Middle frontal gyrus (tissue), 1 donor: ENCODE results near the gene FBXW12.

Source experiments
- DNase-seq: peaks from one replicate; pipeline ENCODE4 v3.0.0-alpha.2; 2015; ENCODE audit warnings: low spot score; ENCODE audit errors: extremely low spot score

Gene FBXW12

DNA sequence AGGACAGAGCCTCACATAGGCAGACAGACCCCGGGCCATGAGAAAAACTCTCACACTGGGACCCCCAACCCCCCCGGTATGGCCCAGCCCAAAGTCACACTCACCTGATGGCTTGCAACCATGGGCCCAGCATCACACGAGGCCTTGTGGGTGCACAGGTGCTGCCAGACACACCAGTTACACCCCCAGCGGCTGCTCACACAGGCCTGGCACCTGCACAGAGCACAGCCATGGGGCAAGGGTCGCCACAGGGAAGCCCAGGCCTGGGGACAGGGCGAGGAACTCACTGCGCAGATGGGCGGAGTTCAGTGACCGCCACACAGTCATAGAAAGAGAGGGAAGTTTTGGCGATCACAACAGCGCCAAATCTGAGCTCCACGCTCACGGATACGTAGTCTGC lies 48.5 kb downstream of the FBXW12 start:
- no peak for DNase-seq

GRCh38 chr3:48422272-48422671 lies 50.3 kb downstream of the FBXW12 start:
- DNase-seq: no peak

DNA sequence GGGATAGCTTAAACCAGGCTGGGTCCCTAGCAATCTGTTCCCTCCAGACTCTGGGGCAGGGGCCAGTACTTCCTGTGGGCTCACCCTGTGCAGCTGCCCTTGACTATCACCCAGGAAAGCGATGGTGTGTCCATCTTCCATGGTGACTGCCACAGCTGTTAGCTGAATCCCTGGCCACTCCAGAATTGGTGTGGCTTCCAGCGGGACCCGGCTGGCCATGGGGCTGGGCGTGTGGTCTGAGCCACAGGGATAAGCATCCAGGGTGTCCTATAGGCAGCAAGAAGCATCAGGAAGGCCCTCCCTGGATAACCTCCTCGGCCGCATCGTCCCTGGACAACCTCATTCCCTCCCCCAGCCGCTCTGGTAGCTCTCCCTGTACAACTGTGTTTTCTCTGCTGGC lies 50.7 kb downstream of the FBXW12 start:
- no peak for DNase-seq

DNA sequence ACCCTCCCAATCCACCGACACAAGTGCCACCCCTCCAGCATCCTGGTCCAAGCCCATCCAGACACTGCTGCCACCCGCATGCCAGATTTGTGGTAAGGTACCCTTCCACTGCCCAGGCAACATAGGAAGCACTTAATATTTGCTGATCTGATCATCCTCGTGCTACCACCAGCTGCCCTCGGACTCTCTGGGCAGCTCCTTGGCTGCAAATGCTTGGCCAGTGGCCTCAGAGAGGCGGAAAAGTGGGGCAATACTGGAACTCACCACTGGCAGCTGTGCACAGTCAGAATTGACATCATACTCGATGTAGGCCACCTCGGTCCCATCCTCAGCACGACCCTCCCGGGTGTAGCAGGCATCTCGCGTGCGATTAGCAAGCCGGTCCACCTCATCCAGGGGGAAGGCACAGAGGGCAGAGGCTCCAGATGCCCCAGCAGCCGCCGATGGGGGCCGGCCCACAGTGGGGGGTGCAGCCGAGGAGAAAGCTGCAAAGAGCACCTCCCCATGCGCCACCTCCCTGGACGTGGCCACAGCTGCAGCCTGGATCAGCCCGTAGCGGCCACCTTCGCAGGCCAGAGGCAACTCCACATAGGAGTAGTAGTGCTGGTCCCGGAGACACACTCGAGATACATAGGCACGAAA lies 51.3 kb downstream of the FBXW12 start:
- no peak for DNase-seq

- no peak for DNase-seq
Measured at GRCh38 chr3:48423883-48424695, 52.1 kb downstream of the FBXW12 start.

DNA sequence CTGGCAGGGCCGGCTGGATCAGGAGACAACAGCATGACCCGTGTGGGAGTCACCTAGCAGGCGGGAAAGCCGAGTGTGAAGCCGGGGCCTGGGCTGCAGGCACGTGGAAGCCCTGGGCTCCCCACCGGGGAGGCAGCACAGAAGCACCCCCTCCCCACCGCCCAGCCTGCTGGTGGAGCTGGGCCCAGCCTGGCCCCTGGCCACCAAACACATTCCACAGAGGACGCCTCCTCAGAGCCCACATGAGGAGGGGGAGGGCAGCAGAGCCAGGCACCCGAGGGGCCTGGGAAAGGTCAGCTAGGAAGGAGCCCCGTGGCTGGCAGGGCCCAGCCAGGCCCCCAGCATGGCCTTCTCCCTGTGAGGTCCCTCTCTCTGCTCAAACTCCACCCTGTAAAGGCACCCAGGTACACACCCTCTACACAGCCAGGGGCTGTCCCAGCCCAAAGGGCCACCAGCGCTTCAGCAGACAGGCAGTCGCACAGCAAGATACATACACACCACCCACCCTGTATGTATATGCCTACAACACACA lies 53.3 kb downstream of the FBXW12 start:
- no peak for DNase-seq

GRCh38 chr3:48426401-48426909 lies 54.4 kb downstream of the FBXW12 start:
- peak; percentile 70 for DNase-seq

DNA sequence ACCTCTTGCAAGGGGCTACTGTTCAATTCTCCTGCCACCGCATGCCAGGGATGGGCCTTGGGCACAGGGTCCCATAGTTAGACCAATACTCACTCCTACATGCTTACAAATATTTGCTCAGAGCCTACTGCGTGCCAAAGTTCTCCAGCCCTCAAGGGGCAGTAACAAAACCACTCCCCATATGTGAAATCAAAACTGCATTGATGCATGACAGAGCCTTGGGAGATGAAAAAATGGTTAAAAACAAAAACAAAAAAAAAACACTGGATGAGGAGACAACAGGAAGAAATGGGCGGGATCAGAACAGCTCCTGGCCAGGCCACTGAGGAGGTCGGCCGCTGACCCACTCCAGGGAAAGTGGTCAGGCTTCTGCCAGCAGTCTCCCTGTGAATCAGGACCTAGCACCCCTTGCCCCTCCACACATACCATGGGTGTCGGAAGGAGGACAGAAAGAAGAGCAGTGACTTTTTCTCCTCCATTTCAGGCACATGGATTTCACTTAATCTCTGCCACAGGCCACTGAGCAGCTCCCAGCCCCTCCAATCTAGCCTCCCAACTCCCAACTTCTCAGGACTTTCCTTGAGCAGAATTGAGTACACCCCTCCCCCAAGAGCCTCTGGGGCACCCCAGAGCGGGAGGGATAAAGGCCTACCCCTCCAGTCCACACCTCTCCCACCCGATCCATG lies 55.1 kb downstream of the FBXW12 start:
- DNase-seq: no peak

DNA sequence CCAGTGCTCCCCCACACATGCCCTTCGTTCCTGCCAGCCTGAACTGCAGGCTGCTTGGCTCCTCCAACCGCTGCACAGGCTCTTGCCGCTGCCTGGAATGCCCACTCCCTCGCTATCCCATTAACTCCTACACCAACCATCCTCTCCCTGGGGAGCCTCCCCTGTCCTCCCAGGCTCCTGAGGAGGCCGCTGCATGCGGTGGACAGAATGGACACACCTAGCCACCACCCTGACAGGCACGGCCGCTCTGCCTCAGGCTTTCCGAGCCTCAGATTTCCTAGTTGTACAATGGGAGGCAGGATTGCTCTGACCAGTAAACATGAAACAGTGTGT lies 55.6 kb downstream of the FBXW12 start:
- DNase-seq: no peak

- no peak for DNase-seq
Measured at GRCh38 chr3:48428088-48428571, 56.1 kb downstream of the FBXW12 start.

- no peak for DNase-seq
Measured at GRCh38 chr3:48428572-48429316, 56.7 kb downstream of the FBXW12 start.

GRCh38 chr3:48429317-48429959 lies 57.4 kb downstream of the FBXW12 start:
- peak; percentile 59 for DNase-seq

DNA sequence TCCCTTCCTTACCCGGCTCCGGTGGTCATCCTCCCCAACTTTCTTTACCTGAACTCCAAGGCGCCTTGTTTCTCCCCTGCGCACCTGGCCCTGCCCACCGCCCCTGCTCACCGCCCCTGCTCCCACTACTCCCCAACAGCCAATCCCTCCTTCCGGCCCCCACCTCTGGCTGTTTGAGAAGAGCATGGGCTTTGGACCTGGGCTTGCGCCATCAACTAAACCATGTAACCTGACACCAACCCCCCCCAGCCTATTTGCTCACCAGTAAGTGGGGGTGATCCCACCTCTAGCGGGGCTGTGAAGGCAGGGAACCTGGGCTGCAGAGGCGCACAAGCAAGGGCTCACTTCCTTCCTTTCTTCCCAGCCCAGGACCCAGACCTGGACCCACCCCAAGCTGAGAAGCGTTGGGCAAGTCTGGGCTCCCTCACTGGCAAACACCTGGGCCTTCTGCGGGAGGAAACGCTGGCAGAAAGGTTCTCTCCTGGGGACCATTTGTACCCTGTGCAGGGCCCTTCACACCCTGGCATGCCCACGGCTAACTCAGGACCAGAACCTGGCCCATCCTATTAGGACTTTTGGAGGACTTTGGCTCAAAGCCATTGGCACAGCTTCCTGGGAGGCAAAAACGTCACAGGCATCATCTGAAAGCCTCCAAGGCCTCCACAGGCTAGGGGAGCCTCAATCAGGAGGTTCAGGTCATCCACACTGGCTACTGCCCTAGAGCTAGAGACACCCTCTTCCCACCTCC lies 58.1 kb downstream of the FBXW12 start, which contains the start of gene PLXNB1:
Gene PLXNB1 (minus strand): TSS at position 127 of the 748 bp plus-strand sequence. CDS start 5,475 bp downstream, outside the sequence.
- no peak for DNase-seq

DNA sequence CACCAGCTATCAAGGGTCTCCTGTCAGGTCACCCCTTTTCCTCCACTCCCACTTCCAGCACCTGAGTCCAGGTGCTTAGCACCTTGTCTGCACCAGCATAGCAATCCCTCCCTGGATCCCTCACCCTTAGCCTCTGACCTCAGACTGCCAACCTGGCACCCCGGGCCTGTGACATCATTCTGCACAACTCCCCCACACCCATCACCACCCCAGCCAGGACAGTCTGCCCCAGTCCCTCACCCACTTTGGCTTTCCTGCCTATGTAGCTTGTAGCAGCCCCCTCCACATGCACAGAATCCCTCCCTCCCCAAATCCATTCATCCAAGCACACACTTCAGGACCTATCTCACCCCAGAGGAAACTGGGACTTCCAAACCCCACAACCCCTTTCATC lies 58.7 kb downstream of the FBXW12 start:
- no peak for DNase-seq

GRCh38 chr3:48431224-48432029 lies 59.4 kb downstream of the FBXW12 start:
- no peak for DNase-seq

DNA sequence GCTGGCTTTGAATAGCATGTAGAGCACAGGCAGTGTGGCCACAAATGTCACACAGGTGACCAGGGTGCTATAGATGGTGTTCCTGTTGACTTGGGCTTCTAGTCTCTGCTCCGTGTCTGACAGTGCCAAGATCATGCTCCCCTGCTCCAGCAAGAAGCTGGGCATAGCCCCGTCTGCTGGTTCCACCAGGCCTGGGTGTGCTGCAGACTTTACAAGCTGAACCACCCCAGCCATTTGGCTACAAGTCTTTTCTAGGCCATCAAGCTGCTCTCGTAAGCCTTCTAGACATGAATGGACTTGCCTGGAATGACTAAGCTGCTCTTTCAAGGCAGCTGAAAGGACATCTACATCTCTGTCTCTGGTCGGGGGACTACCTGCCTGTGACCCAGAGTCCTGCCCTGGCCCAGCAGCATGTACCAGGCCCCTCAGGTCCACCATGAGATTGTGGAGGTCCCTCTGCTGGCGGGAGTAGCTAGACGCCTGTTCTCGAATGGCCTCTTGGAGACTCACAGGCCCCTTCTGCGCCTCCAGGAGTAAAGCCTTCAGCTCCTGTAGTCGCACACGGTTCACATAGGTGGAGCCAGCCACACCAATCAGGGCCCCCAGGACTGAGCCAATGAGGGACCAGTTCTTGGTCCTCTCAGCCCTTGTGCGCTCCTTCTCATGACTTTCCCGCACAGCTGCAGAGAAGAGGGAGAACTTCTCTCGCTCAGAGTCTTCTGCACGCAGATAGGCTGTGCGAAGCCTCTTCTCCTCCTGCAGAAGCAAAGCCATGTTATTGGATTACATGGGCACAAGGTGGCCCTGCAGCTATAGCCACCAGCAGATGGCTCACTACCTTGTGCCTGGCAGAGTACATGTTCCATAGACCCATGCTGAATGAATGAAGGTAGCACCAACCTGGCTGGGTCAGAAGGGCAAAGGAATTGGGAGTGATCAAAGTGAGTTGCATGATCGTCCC lies 60.7 kb downstream of the FBXW12 start:
- DNase-seq: no peak

DNA sequence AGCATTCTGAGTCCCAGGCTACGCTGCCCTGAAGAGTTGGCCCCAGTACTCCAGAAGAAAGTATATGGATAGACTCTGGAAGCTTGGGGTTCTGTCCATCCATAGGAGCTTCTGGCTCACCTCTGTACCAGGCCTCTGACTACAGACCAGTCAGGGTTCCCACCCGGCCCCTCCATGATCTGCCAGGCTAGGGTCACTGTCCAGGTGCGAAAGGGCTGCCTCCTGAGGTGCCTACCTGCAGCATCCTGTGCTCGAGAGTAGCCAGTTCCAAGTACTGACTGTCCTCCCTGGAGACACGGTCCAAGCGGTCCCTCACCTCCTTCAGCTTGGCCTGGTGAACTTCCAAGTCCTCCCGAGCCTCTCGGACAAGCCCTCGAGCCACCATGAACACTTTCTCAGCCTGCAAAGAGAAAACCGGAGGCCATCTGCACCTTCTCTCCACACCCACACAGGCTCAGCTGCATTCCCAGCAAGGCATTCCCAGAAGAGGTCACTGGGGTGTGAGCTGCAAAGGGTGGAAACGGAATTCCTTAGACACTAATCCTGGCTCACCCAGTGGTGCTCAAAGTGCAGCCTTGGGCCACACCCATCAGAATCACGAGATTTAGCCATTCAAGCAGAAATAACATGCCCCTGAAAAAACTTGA lies 61.6 kb downstream of the FBXW12 start:
- no peak for DNase-seq
